Fibroblast of the conjunctiva (primary cell): ENCODE results near the gene DPEP2NB.
"Not testable (repeated sequence)": the region's sequence is repeated elsewhere in the genome, so short reads cannot be mapped to it uniquely, and the experiment has no call there.

Experiments used
- DNase-seq: peaks from one replicate; pipeline ENCODE4 v3.0.0-alpha.2; 2010; ENCODE audit warnings: low read depth

Gene DPEP2NB

DNA sequence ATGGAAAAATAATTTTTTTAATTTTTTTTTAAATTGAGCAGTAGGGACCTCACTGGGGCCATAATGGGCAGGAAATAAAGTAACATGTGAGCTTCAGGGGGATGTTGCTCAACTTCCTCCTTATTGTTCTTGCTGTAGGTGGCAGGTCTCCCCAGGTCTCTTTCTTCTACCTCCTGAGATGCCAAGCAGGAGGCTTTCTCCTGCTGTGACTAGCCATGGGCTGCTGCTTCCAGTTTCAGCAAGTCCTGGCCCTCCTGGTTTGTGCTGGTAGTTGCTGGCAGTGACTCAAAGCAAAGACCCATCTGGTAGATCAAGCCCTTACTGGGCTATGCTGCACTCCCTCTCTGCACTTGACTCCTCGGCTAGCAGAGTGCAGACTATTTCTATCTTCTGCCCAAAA, 2.3 kb downstream of the DPEP2NB start:
- DNase-seq, result no peak

DNA sequence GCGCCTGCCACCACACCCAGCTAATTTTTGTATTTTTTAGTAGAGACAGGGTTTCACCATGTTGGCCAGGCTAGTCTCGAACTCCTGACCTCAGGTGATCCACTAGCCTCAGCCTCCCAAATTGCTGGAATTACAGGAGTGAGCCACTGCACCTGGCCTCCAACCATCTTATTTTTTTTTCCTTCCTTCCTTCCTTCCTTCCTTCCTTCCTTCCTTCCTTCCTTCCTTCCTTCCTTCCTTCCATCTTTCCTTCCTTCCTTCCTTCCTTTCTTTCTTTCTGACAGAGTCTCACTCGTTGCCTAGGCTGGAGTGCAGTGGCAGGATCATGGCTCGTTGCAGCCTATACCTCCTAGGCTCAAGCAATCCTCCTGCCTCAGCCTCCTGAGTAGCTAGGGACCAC, 5.8 kb downstream of the DPEP2NB start:
- not testable (repeated sequence) for DNase-seq

DNA sequence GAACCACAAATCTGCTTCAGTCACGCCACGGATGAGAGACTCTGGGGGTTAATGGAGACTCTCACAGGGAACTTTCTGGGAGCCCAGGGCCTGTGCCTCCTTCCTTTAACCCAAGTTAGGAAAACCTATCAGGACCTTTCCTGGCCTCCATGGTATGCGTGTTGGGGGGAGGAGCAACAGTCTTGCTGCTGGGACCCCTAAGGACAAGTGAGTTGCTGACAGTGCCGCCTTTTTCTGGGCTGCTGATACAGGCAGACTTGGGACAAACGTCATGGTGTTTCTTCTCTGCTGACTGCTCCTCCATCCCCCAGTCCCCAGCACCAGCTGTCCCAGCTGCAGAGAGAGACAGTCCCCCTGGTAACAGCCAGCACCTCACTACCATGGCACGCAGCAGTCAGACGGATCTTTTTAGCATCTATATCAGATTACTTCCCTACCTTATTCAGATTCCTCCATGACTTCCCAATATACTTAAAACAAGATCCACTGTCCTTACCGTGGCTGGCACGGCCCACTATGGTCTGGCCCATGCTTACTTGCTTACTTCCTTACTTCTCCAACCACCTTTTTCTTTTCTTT, 6.5 kb downstream of the DPEP2NB start:
- DNase-seq, result no peak

DNA sequence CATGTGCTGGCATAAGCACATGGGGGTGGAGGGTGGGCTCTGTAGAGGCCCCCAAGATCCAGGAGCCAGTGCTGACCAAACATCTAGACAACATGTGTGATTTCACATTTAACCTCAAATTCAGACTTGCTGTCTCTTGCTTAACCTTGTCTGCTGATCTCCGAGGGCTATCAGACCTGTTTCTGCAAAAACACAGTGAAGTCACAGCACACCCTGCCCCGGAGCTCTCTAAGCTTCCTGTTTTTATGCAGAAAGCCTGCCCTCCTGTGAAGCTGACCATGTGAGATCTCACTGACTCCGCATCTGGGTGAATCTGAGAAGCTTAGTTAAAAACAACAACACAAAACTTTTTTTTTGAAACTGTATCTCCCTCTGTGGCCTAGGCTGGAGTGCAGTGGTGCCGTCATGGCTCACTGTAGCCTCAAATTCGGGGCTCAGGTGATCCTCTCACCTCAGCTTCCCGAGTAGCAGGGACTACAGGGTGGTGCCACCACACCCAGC, 9.9 kb downstream of the DPEP2NB start:
- DNase-seq, result no peak

DNA sequence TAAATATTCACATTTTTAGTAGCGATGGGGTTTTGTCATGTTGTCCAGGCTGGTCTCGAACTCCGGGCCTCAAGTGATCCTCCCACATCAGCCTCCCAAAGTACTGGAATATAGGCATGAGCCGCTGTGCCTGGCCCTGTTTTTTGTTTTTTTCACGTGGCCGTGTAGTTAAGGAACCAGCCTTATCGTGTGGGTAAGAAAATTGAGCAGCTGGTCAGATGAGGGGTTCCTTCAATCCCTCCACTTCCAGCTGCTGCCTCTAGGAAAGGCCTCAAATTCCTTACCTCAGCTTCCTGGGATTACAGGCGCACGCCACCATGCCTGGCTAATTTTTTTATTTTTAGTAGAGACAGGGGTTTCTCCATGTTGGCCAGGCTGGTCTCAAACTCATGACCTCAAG, 10.5 kb downstream of the DPEP2NB start:
- DNase-seq, result no peak

DNA sequence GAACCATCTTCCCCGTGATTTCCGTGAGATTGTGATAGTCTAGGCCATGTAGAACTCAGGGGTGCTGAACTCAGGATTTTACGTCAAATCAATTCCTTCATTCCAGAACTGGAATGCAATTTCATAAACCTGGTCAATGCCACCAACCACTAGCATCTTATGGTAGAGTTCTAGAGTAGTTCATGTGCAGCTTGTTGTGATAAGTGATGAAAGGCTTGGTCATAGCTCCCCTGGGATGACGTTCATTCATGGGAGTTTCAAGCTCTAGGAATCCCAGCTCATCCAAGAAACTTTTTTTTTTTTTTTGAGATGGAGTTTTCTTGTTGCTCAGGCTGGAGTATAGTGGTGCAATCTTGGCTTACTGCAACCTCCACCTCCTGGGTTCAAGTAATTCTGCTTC, 12.7 kb downstream of the DPEP2NB start:
- no peak for DNase-seq

DNA sequence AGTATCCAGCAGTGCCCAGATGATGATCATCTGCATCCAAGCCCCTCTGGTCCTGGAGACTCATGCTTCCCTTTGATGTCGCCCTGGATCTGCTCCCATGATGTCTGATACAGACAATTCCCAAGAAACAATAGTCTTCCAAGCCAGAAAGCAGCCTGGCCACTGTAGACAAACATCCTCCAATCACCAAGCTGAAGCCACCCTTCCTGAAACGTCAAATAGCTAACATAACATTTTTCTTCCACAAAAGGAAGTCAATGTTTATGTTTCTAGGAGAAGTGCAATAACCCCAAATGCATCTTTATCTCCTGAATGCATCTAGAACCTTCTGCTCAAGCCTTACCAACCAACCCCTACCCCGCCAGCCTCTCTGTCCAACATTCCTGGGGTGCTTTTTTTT, 15.3 kb downstream of the DPEP2NB start:
- no peak for DNase-seq

DNA sequence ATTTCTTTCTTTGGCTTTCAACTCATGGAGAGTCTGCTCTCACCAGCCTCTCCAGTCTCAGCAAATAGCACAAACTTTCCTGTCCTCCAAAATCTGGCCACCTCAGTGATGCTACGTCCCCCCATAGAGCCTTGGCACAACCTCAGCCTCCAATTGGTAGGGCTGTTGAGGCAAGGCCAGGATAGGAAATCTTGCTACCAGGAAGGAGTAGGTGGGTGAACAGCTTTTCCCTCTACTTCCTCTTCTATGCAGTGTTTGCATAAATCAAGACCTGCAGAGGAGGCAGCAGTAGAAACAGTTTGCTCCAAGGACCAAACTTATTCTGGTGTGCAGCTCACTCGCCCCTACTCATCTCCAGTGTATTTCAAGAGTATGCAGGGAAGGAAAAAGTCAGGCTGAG, 15.7 kb downstream of the DPEP2NB start:
- DNase-seq, result no peak

DNA sequence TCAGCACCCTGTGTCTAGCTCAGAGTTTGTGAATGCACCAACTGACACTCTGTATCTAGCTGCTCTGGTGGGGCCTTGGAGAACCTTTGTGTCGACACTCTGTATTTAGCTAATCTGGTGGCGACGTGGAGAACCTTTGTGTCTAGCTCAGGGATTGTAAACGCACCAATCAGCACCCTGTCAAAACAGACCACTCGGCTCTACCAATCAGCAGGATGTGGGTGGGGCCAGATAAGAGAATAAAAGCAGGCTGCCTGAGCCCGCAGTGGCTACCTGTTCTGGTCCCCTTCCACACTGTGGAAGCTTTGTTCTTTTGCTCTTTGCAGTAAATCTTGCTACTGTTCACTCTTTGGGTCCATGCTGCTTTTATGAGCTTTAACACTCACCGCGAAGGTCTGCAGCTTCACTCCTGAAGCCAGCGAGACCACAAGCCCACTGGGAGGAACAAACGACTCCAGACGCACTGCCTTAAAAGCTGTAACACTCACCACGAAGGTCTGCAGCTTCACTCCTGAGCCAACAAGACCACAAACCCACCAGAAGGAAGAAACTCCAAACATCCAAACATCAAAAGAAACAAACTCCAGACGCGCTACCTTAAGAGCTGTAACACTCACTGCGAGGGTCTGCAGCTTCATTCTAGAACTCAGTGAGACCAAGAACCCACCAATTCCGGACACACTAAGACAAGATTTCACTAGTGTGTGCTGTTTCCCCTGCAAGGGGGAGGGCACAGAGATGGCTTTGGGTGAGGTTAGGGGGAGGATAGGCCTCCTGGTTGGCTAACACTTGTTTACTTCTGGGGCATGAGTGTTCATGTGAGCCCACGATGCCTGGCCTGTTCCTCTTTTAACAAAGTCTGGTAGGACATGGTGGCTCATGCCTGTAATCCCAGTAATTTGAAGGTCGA, 16.7 kb downstream of the DPEP2NB start, which contains the start of gene DPEP2:
Gene DPEP2, minus strand, starts transcription at position 706 of the 910 bp plus-strand sequence. CDS start 6,272 bp downstream, outside the sequence.
- not testable (repeated sequence) for DNase-seq

DNA sequence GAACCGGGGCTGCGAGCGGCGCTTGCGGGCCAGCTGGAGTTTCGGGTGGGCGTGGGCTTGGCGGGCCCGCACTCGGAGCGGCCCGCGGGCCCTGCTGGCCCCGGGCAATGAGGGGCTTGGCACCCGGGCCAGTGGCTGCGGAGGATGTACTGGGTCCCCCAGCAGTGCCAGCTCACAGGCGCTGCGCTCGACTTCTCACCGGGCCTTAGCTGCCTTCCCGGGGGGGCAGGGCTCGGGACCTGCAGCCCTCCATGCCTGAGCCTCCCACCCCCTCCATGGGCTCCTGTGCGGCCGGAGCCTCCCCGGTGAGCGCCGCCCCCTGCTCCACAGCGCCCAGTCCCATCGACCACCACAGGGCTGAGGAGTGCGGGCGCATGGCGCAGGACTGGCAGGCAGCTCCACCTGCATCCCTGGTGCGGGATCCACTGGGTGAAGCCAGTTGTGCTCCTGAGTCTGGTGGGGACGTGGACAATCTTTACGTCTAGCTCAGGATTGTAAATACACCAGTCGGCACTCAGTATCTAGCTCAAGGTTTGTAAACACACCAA, 17.4 kb downstream of the DPEP2NB start:
- DNase-seq, result not testable (repeated sequence)

DNA sequence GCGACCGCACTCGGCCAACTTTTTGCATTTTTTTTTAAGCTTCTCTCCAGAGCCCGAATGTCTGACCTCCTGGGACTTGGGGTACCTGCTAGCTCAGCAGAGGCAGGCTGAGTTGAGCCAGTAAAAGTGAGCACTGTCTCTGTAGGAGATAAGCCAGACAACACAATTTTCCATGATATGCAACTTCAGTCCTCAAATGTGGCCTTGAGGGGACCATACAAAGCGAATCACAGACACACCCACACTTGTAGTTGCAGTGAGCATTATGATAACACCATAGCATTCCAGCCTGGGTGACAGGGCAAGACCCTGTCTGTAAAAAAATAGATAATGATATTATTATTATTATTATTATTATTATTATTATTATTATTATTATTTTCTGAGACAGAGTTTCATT, 19.0 kb downstream of the DPEP2NB start:
- no peak for DNase-seq

DNA sequence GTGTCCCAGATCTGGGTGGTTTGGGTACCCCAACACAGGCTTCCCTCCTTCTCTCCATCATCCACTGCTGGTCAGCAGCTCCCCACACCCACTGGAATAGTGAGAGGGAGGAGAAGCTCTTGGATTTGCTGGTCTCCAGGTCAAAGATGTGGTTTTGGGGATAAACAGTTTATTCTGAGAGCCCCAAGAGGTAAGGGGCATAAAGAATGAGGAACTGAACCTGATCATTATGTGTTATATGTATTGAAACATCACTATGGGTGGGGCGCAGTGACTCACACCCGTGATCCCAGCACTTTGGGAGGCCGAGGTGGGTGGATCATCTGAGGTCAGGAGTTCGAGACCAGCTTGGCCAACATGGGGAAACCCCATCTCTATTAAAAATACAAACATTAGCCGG, 20.3 kb downstream of the DPEP2NB start:
- no peak for DNase-seq

DNA sequence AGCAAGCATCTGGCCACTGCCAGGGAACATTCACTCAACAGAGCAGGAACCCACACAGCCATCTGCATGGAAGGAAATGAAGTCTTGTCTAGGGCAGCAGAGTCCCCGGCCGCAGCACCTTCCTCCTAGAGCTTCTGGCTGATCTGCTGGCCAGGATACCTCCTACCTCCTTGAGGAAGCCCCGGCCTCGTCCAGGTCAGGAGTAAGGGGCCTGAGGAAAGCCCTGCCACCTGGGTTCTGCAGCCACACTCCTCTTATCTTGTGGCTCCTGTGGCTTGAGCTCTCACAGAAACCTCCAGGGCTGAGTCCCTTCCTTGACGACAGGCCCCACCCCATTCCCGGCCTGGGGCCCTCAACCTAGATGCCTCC, 21.7 kb downstream of the DPEP2NB start:
- not testable (repeated sequence) for DNase-seq

DNA sequence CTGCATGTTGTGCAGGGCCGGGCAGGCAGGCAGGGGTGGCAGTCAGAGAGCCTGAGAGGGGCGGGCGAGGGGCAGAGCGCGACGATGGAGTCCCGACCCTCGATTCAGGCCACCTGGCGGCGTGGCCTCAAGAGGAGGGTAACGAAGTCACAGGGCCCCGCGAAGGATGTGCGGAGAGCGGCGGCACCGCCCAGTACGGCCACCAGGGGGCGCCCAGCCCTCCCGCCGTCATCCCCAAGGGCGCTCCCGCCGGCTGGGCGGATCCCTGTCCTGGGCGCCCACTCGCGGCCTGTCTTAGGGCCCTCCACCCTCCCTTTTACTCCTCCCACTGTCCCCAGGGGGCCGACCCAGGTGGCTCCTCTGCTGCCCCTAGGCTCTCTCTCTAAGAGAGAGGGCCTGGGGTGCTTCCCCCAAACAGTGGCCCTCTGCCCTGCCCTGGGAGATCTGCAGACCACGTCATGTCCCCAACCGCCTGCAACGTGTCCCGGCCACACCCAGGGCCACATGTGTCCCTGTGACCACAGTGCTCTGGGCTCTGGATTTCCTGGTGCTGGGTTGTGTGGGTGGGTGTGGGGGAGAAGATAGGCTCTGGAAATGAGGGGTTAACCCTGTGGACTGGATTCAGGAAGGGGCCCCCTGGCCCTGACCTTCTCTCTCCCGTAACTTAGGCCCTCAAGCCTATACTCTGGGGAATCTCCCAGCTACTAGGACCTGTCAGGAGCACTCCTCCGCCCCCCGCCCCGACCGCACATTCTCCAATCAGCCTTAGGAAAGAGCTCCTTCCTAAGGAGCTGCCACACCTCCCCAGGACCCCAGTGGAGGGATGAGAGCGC, 22.3 kb downstream of the DPEP2NB start:
- peak; percentile 46 for DNase-seq

DNA sequence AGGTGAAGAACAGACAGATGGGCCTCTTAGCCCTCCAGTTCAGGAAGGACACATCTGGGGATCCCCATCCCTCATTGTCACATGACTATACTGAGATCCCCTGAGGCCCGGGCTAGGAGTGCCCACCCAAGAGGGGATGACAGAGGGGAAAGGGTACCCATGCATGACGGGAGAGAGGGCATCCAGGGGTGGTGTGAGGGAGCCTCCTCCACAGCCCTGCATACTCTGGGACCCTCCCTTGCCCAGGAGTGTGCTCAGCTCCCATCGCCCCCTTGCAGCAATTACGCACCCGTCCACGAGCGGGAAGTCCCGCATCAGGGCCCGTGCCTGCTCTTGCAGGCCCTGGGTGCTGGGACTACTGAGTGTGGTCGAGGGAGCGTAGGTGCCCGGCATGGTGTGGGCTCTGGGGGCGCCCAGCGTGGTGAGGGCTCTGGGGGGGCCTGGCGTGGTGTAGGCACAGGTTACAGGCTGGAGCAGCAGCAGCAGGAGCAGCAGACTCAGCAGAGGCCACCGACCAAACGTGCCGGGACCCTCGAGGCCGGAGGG, 23.0 kb downstream of the DPEP2NB start:
- DNase-seq, result no peak

DNA sequence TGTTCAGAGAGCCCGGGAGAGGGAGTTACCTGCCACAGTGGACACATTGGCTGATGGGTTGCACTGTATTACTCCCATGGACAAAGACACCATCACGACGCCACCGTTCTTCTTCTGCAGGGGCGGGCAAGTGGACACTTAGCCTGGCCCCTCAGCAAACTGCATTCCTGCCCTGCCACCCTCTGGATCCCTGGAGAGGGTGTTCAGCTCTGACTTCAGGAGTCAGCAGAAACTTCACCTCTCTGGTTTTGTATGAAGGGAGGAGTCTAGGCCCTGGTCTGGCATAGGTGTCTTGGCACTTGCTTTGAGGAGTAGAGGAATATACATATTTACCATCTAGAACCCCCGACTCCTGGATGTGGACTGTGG, 25.7 kb downstream of the DPEP2NB start:
- DNase-seq, result no peak

DNA sequence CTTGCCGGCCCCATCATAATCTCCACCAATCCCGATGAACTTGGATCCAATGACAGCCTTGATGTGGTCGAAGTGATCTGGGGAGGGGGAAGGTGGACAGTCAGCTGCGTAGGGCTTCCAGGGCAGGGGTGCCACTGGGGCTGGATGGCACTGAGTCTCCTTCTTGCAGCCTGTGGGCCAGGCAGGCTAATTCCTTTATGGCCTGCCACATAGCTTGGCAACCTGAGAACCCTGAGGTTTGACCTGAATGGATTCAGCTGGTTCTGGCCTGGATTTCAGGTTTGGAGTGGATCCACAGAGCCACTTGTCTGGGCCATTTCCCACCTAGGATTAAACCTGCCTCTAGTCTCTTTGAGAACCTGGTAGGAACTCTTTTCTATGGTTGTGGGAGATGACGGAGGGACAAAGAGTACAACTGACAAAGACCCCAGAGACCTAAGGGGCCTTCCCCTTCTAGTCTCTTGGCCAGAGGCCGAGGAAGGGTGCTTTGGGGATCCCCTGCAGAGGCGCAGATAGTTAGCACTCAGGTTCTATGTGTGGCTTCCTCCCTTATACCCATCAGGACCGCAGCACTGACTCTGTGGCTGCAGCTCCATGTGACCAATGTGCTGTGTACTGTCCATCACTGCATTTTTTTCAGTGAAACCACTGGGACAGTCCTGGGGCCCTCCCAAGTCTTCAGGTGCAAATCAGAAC, 26.2 kb downstream of the DPEP2NB start:
- no peak for DNase-seq

DNA sequence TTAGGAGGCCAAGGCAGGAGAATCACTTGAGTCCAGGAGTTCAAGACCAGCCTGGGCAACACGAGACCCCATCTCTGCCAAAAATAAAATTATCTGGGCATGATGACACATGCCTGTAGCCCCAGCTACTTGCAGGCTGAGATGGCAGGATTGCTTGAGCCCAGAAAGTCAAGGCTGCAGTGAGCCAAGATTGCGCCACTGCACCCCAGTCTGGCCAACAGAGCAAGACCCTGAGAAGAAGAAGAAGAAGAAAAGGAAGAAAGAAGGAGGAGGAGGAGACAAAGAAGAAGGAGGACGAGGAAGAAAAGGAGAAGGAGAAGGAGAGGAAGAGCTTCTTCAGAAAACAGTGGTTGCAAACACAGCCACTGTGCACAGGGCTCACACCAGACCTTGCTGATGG, 27.0 kb downstream of the DPEP2NB start:
- no peak for DNase-seq

DNA sequence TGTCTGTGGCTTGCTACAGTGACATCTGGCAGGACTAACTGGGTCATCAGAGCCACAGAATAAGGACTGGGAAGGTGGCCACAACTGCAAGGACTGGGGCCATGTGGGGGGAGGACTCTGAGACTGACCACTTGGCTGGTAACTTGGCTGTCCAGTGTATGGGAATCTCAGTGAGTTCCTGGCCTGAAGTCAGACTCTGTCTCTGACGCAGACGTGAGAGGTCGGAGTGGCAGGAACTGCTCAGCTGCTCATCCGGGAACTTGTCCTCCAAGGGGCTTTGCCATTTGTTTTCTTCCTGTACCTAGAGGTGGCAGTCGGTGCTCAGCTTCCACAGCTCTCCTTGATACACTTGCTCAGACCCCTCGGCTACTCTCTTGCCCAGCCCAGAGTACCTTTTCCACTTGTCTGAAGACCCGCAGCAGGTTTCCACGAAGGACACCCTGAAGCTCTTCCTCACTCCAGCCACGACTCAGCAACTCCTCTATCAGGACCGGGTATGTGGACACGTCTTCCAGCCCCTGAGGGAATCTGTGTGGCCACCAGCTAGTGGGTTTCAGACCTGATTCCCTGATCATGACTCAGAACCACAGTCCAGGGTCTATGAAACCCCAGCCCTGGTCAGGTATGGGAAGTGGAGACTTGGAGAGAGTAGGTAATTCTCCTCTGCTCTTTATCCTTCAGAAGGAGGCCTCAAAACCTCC, 28.1 kb downstream of the DPEP2NB start:
- no peak for DNase-seq

DNA sequence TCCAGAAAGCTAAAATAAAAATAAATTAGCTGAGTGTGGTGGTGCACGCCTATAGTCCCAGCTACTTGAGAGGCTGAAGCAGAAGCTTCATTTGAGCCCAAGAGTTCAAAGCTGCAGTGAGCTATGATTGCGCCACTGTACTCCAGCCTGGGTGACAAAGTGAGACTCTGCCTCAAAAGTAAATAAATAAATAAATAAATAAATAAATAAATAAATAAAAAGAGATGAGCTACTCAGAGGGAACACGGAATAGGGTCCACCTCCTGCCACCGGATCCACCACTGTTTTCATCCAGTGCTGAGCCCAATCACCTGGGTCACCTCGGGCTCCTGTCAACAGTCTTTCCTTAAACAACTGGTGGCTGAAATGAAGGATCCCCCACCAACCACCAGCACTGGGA, 28.8 kb downstream of the DPEP2NB start:
- no peak for DNase-seq
